Tibial nerve (tissue), 4 donors: ENCODE measurements around the gene STX18.

Experiments used
- CTCF ChIP-seq, 5 experiments: fragments of 200-600 bp in 3 of 5; fragments of 450-650 bp in 2 of 5; sonication (generic) in 3 of 5; IDR thresholded peaks; one replicate each; pipeline ENCODE4 v1.5.1; 2016 to 2019; ENCODE audit warnings: antibody characterized with exemption in 5 of 5, mild to moderate bottlenecking in 3 of 5, moderate library complexity in 2 of 5
- EP300 ChIP-seq, 2 donors: sonication (generic); formaldehyde crosslinking; IDR thresholded peaks; one replicate each; pipeline ENCODE4 v1.6.1; 2017; ENCODE audit warnings: antibody characterized with exemption in 2 of 2, mild to moderate bottlenecking in 1 of 2
- POLR2A ChIP-seq, 2 donors: fragments of 450-650 bp; IDR thresholded peaks; one replicate each; pipeline ENCODE4 v1.6.1; 2017; ENCODE audit warnings: antibody characterized with exemption in 2 of 2, mild to moderate bottlenecking in 2 of 2, moderate library complexity in 2 of 2

DNA sequence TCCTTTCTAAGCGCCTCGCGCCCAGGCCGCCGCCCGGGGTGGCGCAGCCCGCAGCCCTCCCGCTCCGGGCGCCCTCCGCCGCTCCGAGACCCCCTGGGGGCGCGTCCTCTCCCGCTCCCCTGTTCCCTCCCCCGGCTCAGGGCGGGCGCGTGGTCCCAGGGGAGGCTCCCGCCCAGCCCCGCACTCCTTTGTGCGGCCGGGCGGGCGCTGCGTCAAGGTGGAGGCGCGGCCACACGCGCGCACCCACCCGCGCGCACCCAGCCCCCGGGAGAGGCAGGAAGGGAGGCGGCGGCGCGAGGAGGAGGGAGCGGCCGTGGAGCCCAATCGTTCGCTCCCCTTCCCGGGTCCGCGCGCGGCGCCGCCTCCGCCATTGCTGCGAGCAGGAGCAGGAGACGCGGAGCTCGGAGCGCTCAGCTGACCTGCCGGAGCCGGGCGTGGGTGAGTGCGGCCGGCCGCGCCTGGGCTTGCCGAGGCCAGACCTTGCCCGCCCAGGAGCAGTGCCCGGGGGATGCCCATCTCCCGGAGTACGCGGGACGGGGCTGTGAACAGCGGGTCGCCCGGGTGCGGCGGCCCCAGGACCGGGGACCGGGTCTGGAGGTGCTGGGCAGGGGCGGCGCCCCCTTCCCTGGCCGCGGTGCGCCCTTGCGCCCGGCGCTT is 155.0 kb downstream of the STX18 start, which contains the start of gene NSG1:
- TF ChIP-seq CTCF (IDR thresholded peaks at IDR 0.05) (no peak), EP300 (IDR thresholded peaks at IDR 0.05) (no peak), POLR2A (IDR thresholded peaks at IDR 0.05) (no peak)
